LNCaP clone FGC (cell line): ENCODE measurements around the gene VRTN.

Experiments used
- DNase-seq: peaks from one replicate; pipeline ENCODE4 v3.0.0-alpha.2; 2011; ENCODE audit warnings: low read depth
- H3K4me3 ChIP-seq: 2 replicates; pipeline ENCODE4 v1.5.1; 2011; ENCODE audit warnings: mild to moderate bottlenecking, low read depth, low read length, control low read depth
- TF ChIP-seq, protein P1 (sequence below): IDR thresholded peaks from 2 replicates; pipeline ENCODE4 v1.5.1; 2012; ENCODE audit warnings: mild to moderate bottlenecking; ENCODE audit not compliant: control insufficient read depth, insufficient read depth; ENCODE audit errors: extremely low read depth

VRTN gene

DNA sequence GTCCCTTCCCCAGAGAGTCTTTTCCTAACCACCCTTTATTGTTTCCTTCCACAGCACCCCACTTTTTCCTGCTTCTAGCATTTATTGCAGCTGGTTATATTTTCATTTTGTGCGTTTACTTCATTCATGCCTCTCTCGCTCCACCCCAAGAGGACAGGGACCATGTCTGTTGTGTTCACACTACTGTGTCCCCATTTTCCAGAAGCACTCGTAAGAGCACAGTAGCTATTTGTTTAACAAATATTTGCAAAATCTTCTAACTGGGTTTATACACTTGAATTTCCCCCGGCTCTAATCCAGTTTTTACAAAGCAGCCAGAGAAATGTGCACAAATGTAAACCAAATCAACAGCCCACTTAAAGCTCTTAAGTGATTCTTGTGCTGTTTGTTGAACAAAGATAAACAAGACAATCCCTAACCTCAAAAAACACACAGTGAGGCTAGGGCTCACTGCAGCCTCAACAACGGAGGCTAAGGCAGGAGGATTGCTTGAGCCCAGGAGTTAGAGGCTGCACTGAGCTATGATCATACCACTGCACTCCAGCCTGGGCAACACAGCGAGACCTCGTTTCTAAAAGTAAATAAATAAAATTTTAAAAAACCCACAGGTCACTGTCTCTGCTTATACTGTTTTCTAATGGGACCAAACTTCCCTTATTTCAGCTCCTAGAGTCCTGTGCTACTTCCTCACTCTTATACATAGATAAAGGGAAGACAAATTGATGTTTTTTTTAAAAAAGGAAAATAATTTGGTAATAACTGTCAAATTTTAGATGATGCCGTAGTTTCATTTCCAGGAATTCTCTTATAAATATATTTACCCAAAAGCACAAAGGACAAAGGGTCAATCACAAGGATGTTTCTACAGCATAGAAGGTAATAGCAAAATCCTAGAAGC lies 38.9 kb upstream of the VRTN start:
- no peak for DNase-seq
- H3K4me3 ChIP-seq = no peak overlapping the region
- TF ChIP-seq, protein P1, sequence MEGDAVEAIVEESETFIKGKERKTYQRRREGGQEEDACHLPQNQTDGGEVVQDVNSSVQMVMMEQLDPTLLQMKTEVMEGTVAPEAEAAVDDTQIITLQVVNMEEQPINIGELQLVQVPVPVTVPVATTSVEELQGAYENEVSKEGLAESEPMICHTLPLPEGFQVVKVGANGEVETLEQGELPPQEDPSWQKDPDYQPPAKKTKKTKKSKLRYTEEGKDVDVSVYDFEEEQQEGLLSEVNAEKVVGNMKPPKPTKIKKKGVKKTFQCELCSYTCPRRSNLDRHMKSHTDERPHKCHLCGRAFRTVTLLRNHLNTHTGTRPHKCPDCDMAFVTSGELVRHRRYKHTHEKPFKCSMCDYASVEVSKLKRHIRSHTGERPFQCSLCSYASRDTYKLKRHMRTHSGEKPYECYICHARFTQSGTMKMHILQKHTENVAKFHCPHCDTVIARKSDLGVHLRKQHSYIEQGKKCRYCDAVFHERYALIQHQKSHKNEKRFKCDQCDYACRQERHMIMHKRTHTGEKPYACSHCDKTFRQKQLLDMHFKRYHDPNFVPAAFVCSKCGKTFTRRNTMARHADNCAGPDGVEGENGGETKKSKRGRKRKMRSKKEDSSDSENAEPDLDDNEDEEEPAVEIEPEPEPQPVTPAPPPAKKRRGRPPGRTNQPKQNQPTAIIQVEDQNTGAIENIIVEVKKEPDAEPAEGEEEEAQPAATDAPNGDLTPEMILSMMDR = no peak

DNA sequence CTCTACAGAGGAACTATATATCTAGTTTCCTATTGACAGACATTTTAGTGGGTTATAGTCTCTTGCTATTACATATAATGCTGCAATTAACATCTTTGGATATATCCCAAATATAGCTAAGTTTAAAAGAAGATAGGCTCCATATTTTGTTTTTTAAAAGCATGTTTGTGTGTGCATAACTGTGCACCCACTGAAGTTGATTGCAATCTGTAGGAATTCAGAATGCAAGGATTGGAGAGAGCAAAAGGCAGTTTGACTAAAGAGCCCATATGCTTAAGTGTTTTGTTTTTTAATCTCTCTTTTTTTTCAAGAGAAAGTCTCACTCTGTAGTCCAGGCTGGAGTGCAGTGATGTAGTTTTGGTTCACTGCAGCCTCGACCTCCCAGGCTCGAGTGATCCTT lies 36.1 kb upstream of the VRTN start:
- no peak for DNase-seq
- no peak overlapping the region for H3K4me3 ChIP-seq
- TF ChIP-seq, protein P1 = no peak

DNA sequence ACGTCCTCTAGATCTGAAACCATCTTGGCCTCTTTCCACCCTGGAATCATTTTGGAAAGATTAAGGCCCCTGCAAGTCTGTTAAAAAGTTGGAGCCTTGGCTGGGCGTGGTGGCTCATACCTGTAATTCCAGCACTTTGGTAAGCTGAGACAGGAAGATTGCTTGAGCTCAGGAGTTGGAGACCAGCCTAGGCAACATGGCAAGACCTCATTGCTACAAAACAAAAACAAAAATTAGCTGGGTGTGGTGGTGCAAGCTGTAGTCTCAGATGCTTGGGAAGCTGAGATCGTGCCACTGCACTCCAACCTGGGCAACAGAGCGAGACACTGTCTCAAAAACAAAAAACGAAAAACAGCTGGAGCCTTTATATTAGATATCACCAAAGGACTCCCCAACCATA lies 34.7 kb upstream of the VRTN start:
- H3K4me3 ChIP-seq = no peak overlapping the region
- TF ChIP-seq, protein P1 = no peak
- no peak for DNase-seq

- no peak for DNase-seq
- TF ChIP-seq, protein P1 = no peak
These were observed 33.7 kb upstream of the VRTN start for GRCh38 chr14:74314576-74314975.

DNA sequence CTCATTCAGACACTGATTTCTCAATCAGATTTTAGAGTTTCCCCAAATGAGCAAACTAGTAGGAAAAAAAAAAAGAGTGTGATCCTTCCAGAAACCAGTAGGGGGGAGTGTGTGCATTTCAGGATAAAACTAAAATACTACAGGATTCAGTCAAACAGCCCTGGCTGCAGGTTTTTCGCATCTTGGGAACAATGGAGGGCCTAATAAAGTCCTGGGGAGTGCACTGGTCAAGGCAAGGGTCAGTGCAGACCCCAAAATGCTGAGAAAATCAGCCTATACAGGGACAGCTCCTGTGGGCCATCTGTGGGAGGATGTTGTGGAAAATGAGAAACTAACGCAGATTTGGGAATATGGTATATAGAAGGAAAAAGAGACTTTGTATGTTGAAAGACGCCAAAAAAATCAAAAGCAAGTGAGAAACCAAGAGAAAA lies 23.3 kb upstream of the VRTN start:
- DNase-seq = no peak
- TF ChIP-seq, protein P1 = peak; percentile 40
- H3K4me3 ChIP-seq = no peak overlapping the region

More at GRCh38 chr14:74314576-74314975, 33.7 kb upstream of the VRTN start:
- H3K4me3 ChIP-seq = no peak overlapping the region

GRCh38 chr14:74325446-74325845 lies 22.8 kb upstream of the VRTN start:
- DNase-seq = no peak
- H3K4me3 ChIP-seq = no peak overlapping the region
- TF ChIP-seq, protein P1 = no peak
